Measurements from ENCODE around the gene KAT7.

DNA sequence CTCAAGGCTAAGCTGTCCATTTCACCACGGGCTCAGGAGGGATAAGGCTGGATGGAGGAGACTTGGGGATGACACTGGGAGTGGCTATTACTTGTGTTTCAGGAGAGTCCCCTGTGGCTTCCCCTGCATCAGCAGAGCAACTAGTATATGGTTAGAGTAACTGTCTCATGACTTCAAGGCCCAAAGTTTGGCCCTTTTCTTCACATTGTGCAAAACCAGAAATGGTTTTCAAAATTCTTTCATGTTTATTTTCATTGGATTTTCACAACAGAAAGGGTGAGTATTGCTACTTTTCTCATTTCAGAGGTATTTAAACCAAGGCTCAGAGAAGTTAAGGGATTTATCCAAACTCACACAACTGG, 77.5 kb downstream of the KAT7 start:
- TF ChIP-seq, protein P1, sequence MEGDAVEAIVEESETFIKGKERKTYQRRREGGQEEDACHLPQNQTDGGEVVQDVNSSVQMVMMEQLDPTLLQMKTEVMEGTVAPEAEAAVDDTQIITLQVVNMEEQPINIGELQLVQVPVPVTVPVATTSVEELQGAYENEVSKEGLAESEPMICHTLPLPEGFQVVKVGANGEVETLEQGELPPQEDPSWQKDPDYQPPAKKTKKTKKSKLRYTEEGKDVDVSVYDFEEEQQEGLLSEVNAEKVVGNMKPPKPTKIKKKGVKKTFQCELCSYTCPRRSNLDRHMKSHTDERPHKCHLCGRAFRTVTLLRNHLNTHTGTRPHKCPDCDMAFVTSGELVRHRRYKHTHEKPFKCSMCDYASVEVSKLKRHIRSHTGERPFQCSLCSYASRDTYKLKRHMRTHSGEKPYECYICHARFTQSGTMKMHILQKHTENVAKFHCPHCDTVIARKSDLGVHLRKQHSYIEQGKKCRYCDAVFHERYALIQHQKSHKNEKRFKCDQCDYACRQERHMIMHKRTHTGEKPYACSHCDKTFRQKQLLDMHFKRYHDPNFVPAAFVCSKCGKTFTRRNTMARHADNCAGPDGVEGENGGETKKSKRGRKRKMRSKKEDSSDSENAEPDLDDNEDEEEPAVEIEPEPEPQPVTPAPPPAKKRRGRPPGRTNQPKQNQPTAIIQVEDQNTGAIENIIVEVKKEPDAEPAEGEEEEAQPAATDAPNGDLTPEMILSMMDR (IDR thresholded peaks at IDR 0.05; ENCODE audit: poor library complexity, severe bottlenecking) = no peak
- no peak for TF ChIP-seq EZH2 (IDR thresholded peaks at IDR 0.05; ENCODE audit: borderline replicate concordance, insufficient read depth, low read length, poor library complexity, severe bottlenecking)
- no peak for TF ChIP-seq RAD21 (conservative IDR thresholded peaks at IDR 0.05)
- no peak for TF ChIP-seq SMC3 (conservative IDR thresholded peaks at IDR 0.05; ENCODE audit: poor library complexity)
- TF ChIP-seq POLR2AphosphoS5 (IDR thresholded peaks at IDR 0.05) = no peak
